ENCODE results near the gene ZBTB38.

DNA sequence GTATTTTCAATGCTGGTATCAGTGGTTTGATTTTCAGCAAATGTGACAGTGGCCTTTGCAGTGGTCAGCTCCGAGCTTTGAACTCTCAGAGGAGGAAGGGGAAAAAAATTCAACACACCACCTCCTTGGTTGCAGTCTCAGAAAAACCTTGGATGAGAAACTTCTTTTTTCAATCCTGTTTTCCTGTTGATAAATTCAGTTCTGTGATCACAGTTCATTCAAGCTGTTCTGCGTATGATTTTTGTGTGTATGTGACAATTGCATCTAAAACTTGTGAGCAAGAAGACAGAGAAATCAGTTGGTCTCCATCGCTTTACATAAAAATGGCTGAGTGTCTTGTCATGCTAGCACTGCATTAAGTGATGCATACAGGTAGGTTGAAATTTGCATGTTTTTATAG, 19.2 kb downstream of the ZBTB38 start:
- TF ChIP-seq, protein P1, sequence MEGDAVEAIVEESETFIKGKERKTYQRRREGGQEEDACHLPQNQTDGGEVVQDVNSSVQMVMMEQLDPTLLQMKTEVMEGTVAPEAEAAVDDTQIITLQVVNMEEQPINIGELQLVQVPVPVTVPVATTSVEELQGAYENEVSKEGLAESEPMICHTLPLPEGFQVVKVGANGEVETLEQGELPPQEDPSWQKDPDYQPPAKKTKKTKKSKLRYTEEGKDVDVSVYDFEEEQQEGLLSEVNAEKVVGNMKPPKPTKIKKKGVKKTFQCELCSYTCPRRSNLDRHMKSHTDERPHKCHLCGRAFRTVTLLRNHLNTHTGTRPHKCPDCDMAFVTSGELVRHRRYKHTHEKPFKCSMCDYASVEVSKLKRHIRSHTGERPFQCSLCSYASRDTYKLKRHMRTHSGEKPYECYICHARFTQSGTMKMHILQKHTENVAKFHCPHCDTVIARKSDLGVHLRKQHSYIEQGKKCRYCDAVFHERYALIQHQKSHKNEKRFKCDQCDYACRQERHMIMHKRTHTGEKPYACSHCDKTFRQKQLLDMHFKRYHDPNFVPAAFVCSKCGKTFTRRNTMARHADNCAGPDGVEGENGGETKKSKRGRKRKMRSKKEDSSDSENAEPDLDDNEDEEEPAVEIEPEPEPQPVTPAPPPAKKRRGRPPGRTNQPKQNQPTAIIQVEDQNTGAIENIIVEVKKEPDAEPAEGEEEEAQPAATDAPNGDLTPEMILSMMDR (IDR thresholded peaks at IDR 0.05; ENCODE audit: insufficient read depth, low read length) = no peak
- TF ChIP-seq, protein P2, sequence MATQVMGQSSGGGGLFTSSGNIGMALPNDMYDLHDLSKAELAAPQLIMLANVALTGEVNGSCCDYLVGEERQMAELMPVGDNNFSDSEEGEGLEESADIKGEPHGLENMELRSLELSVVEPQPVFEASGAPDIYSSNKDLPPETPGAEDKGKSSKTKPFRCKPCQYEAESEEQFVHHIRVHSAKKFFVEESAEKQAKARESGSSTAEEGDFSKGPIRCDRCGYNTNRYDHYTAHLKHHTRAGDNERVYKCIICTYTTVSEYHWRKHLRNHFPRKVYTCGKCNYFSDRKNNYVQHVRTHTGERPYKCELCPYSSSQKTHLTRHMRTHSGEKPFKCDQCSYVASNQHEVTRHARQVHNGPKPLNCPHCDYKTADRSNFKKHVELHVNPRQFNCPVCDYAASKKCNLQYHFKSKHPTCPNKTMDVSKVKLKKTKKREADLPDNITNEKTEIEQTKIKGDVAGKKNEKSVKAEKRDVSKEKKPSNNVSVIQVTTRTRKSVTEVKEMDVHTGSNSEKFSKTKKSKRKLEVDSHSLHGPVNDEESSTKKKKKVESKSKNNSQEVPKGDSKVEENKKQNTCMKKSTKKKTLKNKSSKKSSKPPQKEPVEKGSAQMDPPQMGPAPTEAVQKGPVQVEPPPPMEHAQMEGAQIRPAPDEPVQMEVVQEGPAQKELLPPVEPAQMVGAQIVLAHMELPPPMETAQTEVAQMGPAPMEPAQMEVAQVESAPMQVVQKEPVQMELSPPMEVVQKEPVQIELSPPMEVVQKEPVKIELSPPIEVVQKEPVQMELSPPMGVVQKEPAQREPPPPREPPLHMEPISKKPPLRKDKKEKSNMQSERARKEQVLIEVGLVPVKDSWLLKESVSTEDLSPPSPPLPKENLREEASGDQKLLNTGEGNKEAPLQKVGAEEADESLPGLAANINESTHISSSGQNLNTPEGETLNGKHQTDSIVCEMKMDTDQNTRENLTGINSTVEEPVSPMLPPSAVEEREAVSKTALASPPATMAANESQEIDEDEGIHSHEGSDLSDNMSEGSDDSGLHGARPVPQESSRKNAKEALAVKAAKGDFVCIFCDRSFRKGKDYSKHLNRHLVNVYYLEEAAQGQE (IDR thresholded peaks at IDR 0.05; ENCODE audit: insufficient replicate concordance, low read depth) = no peak
- TF ChIP-seq GABPA (IDR thresholded peaks at IDR 0.05; ENCODE audit: low read depth) = no peak
- TF ChIP-seq POLR2AphosphoS5 (IDR thresholded peaks at IDR 0.05; ENCODE audit: low read depth) = no peak
- no peak for TF ChIP-seq SPI1 (IDR thresholded peaks at IDR 0.05; ENCODE audit: borderline replicate concordance, low read depth)
